Liver (tissue), 9 donors: Measurements from ENCODE around the gene KCNQ5. TPM values are rescaled to one million over a fixed set of nuclear protein-coding genes. Genes with fewer than 3 reads are reported as not detected.

Experiments
- DNase-seq: peaks from one replicate; pipeline ENCODE4 v3.0.0-alpha.2; 2017; ENCODE audit warnings: low spot score
- H3K27ac ChIP-seq, 2 donors: one replicate each; pipeline ENCODE4 v1.7.0; 2013; ENCODE audit warnings: inconsistent platforms in 2 of 2, low read length in 2 of 2, control low read depth in 1 of 2, low read depth in 1 of 2, mild to moderate bottlenecking in 1 of 2
- H3K27me3 ChIP-seq, 4 donors: one replicate each; pipeline versions ENCODE4 v1.6.1 to v1.7.0; 2013; ENCODE audit warnings: low read length in 3 of 4, inconsistent platforms in 1 of 4, mild to moderate bottlenecking in 1 of 4, moderate library complexity in 1 of 4; ENCODE audit not compliant: control insufficient read depth in 4 of 4, insufficient read depth in 4 of 4
- H3K36me3 ChIP-seq, 4 donors: one replicate each; pipeline versions ENCODE4 v1.6.1 to v1.7.0; 2013; ENCODE audit warnings: low read length in 3 of 4, mild to moderate bottlenecking in 3 of 4, low read depth in 1 of 4, moderate library complexity in 1 of 4; ENCODE audit not compliant: control insufficient read depth in 4 of 4, insufficient read depth in 3 of 4
- H3K4me1 ChIP-seq, 4 donors: one replicate each; pipeline versions ENCODE4 v1.6.1 to v1.7.0; 2013; ENCODE audit warnings: low read length in 3 of 4, mild to moderate bottlenecking in 3 of 4, moderate library complexity in 1 of 4; ENCODE audit not compliant: control insufficient read depth in 4 of 4, insufficient read depth in 4 of 4
- H3K4me3 ChIP-seq, 3 donors: one replicate each; pipeline versions ENCODE4 v1.6.1 to v1.7.0; 2013; ENCODE audit warnings: low read length in 3 of 3, control low read depth in 1 of 3, low read depth in 1 of 3, mild to moderate bottlenecking in 1 of 3
- H3K9ac ChIP-seq, 2 donors: one replicate each; pipeline ENCODE4 v1.7.0; 2013; ENCODE audit warnings: low read length in 2 of 2, mild to moderate bottlenecking in 2 of 2, moderate library complexity in 2 of 2, control low read depth in 1 of 2, low read depth in 1 of 2
- H3K9me3 ChIP-seq, 4 donors: one replicate each; pipeline versions ENCODE4 v1.6.1 to v1.7.0; 2013; ENCODE audit warnings: low read length in 3 of 4; ENCODE audit not compliant: control insufficient read depth in 4 of 4
- ATF3 ChIP-seq: IDR thresholded peaks from 2 replicates; pipeline ENCODE4 v1.6.1; 2016; ENCODE audit warnings: antibody characterized with exemption
- CTCF ChIP-seq: fragments of 150-350 bp; IDR thresholded peaks from 2 replicates; pipeline ENCODE4 v1.5.1; 2017; ENCODE audit warnings: improper control_type of control experiment, low read depth, low read length; ENCODE audit not compliant: missing input control
- EGR1 ChIP-seq, 2 donors: IDR thresholded peaks; 2 replicates each; pipeline ENCODE4 v1.6.1; 2016 to 2018; ENCODE audit warnings: antibody characterized with exemption in 2 of 2, low read depth in 2 of 2
- FOXA1 ChIP-seq: IDR thresholded peaks from 2 replicates; pipeline ENCODE4 v1.6.1; 2016; ENCODE audit warnings: antibody characterized with exemption
- FOXA2 ChIP-seq: IDR thresholded peaks from 2 replicates; pipeline ENCODE4 v1.6.1; 2016; ENCODE audit warnings: antibody characterized with exemption
- GABPA ChIP-seq, 2 donors: IDR thresholded peaks in 1 of 2; conservative IDR thresholded peaks in 1 of 2; 2 replicates each; pipeline ENCODE4 v1.6.1; 2016; ENCODE audit warnings: antibody characterized with exemption in 2 of 2, mild to moderate bottlenecking in 1 of 2, moderate library complexity in 1 of 2
- HNF4A ChIP-seq, 2 donors: conservative IDR thresholded peaks; 2 replicates each; pipeline ENCODE4 v1.6.1; 2016; ENCODE audit warnings: antibody characterized with exemption in 2 of 2, mild to moderate bottlenecking in 2 of 2
- HNF4G ChIP-seq: IDR thresholded peaks from 2 replicates; pipeline ENCODE4 v1.6.1; 2016; ENCODE audit warnings: antibody characterized with exemption
- JUND ChIP-seq, 2 donors: IDR thresholded peaks; 2 replicates each; pipeline ENCODE4 v1.6.1; 2016; ENCODE audit warnings: antibody characterized with exemption in 2 of 2
- MAX ChIP-seq: IDR thresholded peaks from 2 replicates; pipeline ENCODE4 v1.6.1; 2016; ENCODE audit warnings: antibody characterized with exemption
- NR2F2 ChIP-seq: IDR thresholded peaks from 2 replicates; pipeline ENCODE4 v1.6.1; 2016; ENCODE audit warnings: antibody characterized with exemption
- RAD21 ChIP-seq, 2 donors: IDR thresholded peaks; 2 replicates each; pipeline ENCODE4 v1.6.1; 2016; ENCODE audit warnings: antibody characterized with exemption in 2 of 2, mild to moderate bottlenecking in 2 of 2
- REST ChIP-seq: IDR thresholded peaks from 2 replicates; pipeline ENCODE4 v1.6.1; 2016; ENCODE audit warnings: antibody characterized with exemption, mild to moderate bottlenecking
- RXRA ChIP-seq, 2 donors: IDR thresholded peaks; 2 replicates each; pipeline ENCODE4 v1.6.1; 2017 to 2018; ENCODE audit warnings: antibody characterized with exemption in 2 of 2, mild to moderate bottlenecking in 1 of 2
- SP1 ChIP-seq: IDR thresholded peaks from 2 replicates; pipeline ENCODE4 v1.6.1; 2018; ENCODE audit warnings: antibody characterized with exemption, mild to moderate bottlenecking
- TAF1 ChIP-seq: conservative IDR thresholded peaks from 2 replicates; pipeline ENCODE4 v1.6.1; 2016; ENCODE audit warnings: antibody characterized with exemption, mild to moderate bottlenecking
- YY1 ChIP-seq: IDR thresholded peaks from 2 replicates; pipeline ENCODE4 v1.6.1; 2016; ENCODE audit warnings: antibody characterized with exemption, mild to moderate bottlenecking
- WGBS: extraction: QIAGEN DNeasy Blood & Tissue Kit; methylation state at CpG from one replicate; pipeline ENCODE4 v1.1.7; 2013; 5-methylcytosine and 5-hydroxymethylcytosine counted together
- polyA plus RNA-seq, 2 donors: library from polyadenylated mRNA; stranded (reverse) in 1 of 2; unstranded in 1 of 2; fragments of 200-250 nt in 1 of 2; fragments of >200 nt in 1 of 2; fragmentation: Nextera tagmentation in 1 of 2; extraction: Ambion mirVana in 1 of 2; gene quantifications; one replicate each; pipeline versions ENCODE4 v1.2.1 to v1.2.3, GENCODE V29; 2013 to 2015
- total RNA-seq, 2 donors: library from RNA; depleted of rRNA; stranded (reverse); fragments of >200 nt; gene quantifications; one replicate each; pipeline ENCODE4 v1.2.3, GENCODE V29; 2014
- TF ChIP-seq, protein P1 (sequence below): IDR thresholded peaks from 2 replicates; pipeline ENCODE4 v1.6.1; 2016; ENCODE audit warnings: antibody characterized with exemption
- donor health status: healthy.
- donor health status: healthy.
- donor health status: healthy.
- donor health status: healthy.
- donor health status: healthy.

Gene KCNQ5
- total and polyA plus RNA-seq, 4 donors, result 0.02 to 1.1 (median 0.15) TPM

DNA sequence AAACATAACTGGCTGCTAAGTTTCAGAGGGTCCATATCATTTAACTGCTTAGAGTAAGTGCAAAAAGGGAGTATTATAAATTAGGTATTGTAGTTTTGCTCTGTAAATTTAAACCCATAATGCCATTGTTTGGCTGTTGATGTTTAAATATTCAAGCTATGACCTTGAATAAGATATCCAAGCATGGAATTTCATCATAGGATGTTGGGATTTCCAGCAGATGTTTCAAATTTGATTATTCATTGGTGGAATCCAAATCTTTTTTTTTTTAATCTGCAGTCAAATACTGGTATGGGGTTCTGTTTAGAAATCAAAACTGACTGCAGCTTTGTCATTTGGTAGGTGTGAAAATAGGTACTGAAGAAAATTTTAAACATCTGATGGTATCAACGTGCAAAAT, 442.4 kb downstream of the KCNQ5 start:
- no peak for DNase-seq
- Histone ChIP-seq H3K27ac (no peak overlapping the region), H3K9me3 (no peaks in the 10 kb centered on the region), H3K4me1 (no peaks in the 10 kb centered on the region), H3K36me3 (no peaks in the 10 kb centered on the region), H3K27me3 (peaks cover 0 to 3% (median 0%) of the 10 kb centered on the region in 4 donors), H3K9ac (no peak overlapping the region), H3K4me3 (no peak overlapping the region)
- WGBS, result 70% methylated on average over 1 of the region's 1 CpG
- TF ChIP-seq RAD21 (IDR thresholded peaks at IDR 0.05) (no peak), JUND (IDR thresholded peaks at IDR 0.05) (no peak), GABPA (IDR thresholded peaks at IDR 0.05 in 1 of 2, conservative IDR thresholded peaks at IDR 0.05 in 1 of 2) (no peak), NR2F2 (no peak), FOXA1 (no peak), RXRA (IDR thresholded peaks at IDR 0.05) (no peak), HNF4G (no peak), YY1 (no peak), REST (no peak), SP1 (no peak), CTCF (no peak), EGR1 (IDR thresholded peaks at IDR 0.05; ENCODE audit: low read depth in 2 of 2) (no peak), HNF4A (conservative IDR thresholded peaks at IDR 0.05) (no peak), ATF3 (no peak), MAX (no peak), TAF1 (no peak), FOXA2 (no peak)
- TF ChIP-seq, protein P1, sequence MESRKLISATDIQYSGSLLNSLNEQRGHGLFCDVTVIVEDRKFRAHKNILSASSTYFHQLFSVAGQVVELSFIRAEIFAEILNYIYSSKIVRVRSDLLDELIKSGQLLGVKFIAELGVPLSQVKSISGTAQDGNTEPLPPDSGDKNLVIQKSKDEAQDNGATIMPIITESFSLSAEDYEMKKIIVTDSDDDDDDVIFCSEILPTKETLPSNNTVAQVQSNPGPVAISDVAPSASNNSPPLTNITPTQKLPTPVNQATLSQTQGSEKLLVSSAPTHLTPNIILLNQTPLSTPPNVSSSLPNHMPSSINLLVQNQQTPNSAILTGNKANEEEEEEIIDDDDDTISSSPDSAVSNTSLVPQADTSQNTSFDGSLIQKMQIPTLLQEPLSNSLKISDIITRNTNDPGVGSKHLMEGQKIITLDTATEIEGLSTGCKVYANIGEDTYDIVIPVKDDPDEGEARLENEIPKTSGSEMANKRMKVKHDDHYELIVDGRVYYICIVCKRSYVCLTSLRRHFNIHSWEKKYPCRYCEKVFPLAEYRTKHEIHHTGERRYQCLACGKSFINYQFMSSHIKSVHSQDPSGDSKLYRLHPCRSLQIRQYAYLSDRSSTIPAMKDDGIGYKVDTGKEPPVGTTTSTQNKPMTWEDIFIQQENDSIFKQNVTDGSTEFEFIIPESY, result no peak
